Tongue (tissue), 2 donors: ENCODE results near the gene INSR. TPM values are rescaled to one million over a fixed set of nuclear protein-coding genes. Genes with fewer than 3 reads are reported as not detected.
"Not testable (repeated sequence)": the region's sequence is repeated elsewhere in the genome, so short reads cannot be mapped to it uniquely, and the experiment has no call there.

Experiments used
- DNase-seq: peaks from one replicate; pipeline ENCODE4 v3.0.0-alpha.2; 2015
- total RNA-seq: library from RNA; depleted of rRNA; stranded (reverse); fragments of >200 nt; gene quantifications from one replicate; pipeline ENCODE4 v1.2.3, GENCODE V29; 2014

The INSR gene
- total RNA-seq, 1 donor from 2014 or later: 54.2 TPM

DNA sequence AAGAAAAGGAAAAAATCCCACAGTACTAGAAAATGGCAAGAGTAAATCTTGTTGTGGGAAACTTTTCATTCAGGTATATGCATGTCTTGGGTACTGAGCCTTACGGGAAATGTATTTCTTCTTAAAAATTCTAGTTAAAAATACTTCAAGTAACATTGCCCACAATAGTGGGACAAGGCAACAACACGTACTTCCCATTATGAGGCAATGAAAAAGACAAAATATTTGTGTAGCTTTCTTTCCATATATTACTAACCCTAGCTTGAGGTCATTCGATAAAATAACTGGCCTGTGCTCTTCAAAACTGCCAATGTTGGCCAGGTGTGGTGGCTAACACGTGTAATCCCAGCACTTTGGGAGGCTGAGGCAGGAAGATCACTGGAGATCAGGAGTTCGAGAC is 99.2 kb downstream of the INSR start:
- DNase-seq: no peak

DNA sequence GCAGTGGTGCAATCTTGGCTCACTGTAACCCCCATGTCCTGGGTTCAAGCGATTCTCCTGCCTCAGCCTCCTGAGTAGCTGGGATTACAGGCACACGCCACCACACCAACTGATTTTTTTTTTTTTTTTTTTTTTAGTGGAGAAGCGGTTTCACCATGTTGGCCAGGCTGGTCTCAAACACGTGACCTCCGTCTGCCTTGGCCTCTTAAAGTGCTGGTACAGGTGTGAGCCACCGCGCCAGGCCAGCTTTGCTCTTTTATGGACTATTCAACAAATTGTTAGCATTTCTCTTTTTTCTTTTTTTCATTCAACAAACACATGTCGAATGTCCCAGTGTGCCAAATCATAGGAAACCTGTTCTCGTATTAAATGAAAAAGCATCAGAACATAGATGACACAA is 99.6 kb downstream of the INSR start:
- DNase-seq: no peak

DNA sequence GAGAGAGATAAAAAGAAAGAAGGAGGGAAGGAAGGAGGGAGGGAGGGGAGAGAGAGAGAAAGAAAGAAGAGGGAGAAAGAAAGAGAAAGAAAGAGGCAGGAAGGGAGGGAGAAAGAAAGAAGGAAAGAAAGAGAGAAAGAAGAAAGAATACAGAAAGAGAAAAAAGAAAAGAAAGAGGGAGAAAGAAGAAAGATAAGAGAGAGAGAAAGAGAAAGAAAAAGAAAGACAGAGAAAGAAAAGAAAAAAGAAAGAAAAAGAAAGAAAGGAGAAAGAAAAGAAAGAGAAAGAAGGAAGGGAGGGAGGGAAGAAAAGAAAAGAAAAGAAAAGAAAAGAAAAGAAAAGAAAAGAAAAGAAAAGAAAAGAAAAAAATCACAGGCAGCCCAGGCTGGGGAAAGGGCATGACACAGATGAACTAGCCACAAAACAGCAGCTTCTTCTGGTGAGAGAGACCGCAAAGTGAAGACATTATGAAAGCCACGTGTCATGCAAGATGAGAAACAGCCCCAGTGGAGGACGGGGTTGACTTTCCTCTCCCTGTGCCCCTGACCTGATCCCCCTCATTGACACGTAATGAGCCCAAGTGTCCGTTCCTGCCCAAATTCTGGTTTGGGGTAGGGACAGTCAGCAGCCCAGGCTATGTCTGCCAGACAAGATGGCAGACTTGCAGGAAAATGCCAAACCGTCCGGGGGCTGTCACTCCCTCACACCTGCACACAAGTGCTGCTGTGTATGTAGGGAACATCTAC is 102.1 kb downstream of the INSR start:
- DNase-seq: no peak

- no peak for DNase-seq
Observed at GRCh38 chr19:7188698-7189629, 105.2 kb downstream of the INSR start.

GRCh38 chr19:7187605-7188339 is 106.4 kb downstream of the INSR start:
- DNase-seq: no peak

GRCh38 chr19:7182489-7182888 is 111.7 kb downstream of the INSR start:
- DNase-seq: no peak

- DNase-seq: no peak
Observed at GRCh38 chr19:7179917-7180306, 114.3 kb downstream of the INSR start.

DNA sequence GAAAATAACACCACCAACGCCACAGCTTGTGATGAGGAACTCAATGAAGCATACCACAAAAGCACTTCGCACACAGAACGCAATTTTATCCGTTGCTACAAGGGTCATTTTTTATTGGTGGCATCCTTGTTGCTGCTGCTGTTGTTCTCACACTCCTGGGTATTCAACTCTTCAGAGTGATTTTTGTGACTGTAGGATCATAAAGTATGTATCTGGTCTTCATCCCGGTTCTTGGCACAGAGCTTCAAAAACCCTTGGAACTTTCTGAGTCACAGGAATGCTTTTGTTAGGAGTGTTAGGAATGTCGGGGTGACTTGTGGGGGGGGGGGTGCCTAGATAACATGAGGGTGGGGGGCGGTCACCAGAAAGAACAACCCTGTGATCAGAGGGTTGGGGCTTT is 116.3 kb downstream of the INSR start:
- no peak for DNase-seq

DNA sequence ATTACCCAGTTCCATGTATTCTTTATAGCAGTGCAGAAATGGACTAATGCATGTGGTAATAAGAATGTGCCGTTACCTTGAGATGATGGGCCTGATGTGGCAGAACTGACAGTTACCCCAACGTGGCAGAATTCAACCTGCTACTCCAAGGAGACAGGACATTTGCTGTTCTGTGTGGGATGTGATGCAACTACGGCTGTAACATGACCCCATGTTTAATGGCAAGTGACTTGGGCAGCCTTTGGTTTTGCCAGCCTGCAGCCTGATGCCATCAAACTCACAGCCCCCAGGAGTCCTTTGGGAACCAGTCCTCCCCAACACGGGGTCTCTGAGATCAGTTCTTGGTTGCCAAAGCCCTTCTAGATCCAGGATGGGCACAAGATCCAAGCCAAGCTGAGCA is 117.4 kb downstream of the INSR start:
- DNase-seq: no peak

DNA sequence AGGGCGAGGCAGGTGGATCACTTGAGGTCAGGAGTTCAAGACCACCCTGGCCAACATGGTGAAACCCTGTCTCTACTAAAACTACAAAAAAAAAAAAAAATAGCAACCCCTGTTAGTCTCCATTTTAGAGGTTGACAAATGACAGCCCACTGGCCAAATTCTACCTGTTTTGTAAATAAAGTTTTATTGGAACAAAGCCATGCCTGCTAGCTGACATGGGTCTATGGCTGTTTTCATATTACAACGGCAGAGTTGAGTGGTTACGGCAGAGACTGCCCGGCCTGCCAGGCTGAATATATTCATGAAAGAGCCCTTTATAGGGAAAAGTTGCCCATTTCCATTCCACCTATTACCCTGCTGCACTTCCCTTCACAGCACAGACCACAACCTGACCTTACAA is 121.4 kb downstream of the INSR start:
- no peak for DNase-seq

DNA sequence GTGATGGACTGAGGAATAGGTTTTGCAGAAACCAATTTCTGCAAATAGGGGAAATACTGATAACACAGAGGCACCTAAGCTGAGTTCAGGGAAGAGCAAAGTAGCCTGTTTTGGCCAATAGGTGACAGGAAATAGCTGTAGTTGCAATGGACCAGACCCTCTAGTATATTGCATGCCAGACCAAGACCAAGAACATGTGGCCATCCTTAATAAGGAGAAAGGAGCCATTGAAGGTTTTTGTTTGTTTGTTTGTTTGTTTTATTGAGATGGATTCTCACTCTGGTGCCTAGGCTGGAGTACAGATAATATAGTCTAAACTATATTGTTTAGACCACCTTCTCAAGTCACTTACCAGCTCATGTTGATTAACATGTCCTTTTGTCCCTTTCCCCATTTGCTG is 123.2 kb downstream of the INSR start:
- no peak for DNase-seq

GRCh38 chr19:7168941-7169340 is 125.3 kb downstream of the INSR start:
- no peak for DNase-seq

GRCh38 chr19:7161292-7161691 is 132.9 kb downstream of the INSR start:
- no peak for DNase-seq

DNA sequence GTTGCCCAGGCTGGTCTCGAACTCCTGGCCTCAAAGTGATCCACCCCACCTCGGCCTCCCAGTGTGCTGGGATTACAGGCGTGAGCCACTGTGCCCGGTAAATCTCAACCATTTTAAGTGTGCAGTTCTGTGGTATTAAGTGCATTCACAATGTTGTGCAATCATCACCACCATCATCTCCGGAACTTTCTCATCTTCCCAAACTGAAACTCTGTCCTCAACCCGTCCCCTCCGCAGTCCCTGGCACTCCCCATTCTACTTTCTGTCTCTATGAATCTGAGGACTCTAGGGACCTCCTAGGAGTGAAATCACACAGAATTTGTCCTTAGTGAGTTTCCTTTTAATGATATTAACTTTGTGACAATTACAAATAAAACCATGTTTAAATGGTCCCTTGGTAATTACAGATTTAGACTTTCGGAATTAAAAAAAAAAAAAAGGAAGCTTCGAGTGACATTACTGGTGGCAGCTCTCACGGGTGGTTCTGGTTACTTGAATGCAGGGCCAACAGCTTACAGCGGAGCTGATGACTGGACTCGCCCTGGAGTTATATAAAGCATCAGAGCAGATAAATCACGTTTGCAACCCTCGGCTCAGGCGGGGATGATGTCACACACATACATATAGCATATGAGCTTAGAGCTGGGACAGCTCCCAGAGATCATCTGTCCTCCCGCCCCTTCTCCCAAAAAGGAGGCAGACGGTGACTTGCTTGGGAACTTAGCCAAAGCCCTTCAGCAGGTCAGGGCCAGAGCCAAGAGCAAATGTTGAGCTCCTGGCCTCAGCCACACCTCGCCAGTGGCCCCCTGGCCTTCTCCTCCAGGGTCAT is 134.9 kb downstream of the INSR start:
- DNase-seq: peak; percentile 93

GRCh38 chr19:7153022-7153421 is 141.2 kb downstream of the INSR start:
- no peak for DNase-seq

- no peak for DNase-seq
Observed at GRCh38 chr19:7152568-7152967, 141.6 kb downstream of the INSR start.

GRCh38 chr19:7149956-7150705 is 144.1 kb downstream of the INSR start:
- peak; percentile 11 for DNase-seq

- DNase-seq: not testable (repeated sequence)
Observed at GRCh38 chr19:7147119-7147675, 147.0 kb downstream of the INSR start.

GRCh38 chr19:7146086-7146485 is 148.1 kb downstream of the INSR start:
- DNase-seq: not testable (repeated sequence)

DNA sequence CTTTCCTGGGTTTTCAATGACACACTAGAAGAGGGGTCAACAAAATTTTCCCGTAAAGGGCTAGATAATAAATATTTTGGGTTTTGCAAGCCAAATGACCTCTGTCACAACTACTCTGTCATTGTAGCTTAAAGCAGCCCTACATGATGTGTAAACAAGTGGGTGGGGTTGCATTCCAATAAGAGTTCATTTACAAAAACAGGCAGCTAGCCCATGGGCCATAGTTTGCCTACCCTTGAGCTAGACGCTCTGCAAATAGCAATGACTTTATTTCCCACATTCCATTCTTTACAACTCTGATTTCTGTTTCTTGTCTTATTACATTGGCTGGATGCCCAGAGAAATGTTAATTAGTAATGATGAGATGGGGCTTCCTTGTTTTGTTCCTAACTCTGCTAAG is 148.7 kb downstream of the INSR start:
- DNase-seq: no peak

- DNase-seq: no peak
Observed at GRCh38 chr19:7142771-7143170, 151.4 kb downstream of the INSR start.
